Ramos (cell line): Measurements from ENCODE around the gene SLC5A9.
"Not testable (repeated sequence)": the region's sequence is repeated elsewhere in the genome, so short reads cannot be mapped to it uniquely, and the experiment has no call there.

Experiments
- in situ Hi-C: fragments of 300-500 bp; cut with MboI; formaldehyde crosslinking; loops from one replicate; pipeline ENCODE4 v1.14.3; 2022; ENCODE audit warnings: low sequenced_read_pairs; ENCODE audit not compliant: unreplicated experiment

Gene SLC5A9

DNA sequence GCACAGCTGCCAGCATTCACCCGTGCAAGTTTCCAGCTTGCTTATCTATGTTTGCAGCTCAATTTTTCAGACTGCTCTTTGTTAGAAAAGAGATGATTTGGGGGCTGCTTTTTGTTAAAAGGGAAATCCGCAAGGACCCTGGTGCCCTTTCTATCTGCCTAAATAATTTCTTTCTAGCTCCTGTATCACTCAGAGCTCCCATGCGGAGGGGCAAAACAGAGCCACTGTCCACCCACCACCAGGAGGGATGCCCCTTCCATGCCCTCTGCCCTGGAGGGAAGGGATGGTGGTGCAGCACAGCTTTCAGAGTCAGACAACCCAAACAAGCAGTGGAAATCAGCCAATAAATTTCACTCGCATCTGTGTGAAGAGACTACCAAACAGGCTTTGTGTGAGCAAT lies 13.9 kb upstream of the SLC5A9 start:
- in situ Hi-C loops: no loop called here

- in situ Hi-C loops: not testable (repeated sequence)
Measured at GRCh38 chr1:48213462-48213861, 9.1 kb upstream of the SLC5A9 start.

GRCh38 chr1:48214366-48214765 lies 8.2 kb upstream of the SLC5A9 start:
- in situ Hi-C loops: not testable (repeated sequence)

DNA sequence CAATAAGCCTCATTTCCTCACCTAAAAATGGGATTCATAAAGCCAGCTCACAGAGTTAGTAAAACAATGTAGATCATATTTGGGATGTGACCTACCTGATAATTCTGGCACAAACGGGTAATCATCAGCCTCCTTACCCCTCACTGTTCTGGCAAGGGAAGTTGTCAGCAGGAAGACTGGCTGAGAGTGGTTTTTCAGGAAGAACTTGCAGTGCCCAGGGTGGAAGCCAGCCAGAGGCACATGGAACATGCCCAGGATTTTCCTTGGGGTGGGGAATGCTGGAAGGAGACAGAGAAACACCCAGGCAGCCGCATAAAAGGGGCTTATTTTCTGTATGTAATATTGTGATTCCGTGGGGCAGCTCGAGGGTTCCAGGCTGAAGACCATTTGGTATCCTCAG lies 7.7 kb upstream of the SLC5A9 start:
- in situ Hi-C loops: no loop called here

DNA sequence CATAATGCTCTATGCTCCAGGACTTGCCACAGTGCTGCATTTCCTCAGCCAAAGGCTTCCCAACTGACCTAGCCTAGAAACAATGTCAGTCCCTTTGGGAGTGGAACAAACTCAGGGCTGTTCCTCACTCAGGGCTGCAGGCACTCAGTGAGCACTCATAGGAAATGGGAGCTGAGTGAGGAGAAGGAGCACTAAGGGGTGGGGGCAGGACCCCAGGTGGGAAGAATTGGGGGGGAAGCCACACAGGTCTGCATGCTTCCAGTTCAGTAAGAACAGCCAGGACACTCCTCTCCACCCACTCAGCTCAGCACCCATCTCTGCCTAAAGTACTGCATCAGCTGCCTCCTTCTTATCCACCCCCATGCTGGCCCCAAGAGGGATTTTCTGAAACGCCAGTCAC lies 7.3 kb upstream of the SLC5A9 start:
- in situ Hi-C loops: no loop called here

GRCh38 chr1:48215889-48216288 lies 6.6 kb upstream of the SLC5A9 start:
- in situ Hi-C loops: no loop called here

- in situ Hi-C loops: no loop called here
Measured at GRCh38 chr1:48216313-48216712, 6.2 kb upstream of the SLC5A9 start.

DNA sequence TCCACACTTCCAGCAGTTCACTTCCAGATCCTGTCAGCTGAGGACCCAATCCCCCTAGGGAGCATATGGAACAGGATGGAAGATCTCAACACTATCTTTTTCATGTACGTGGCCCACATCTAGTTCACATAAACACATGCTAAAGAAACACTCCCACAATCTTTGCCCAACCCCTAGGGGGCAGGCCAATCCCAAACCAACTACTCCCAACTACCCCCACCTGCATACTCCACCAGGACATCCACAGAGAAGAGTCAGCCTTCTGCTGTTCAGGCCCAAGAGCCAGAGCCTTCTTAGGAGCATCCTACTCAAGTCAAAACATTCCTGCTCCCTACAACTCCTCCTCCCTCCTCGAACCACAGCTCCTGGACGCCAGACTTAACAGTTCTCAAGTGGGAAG lies 5.6 kb upstream of the SLC5A9 start:
- in situ Hi-C loops: no loop called here

DNA sequence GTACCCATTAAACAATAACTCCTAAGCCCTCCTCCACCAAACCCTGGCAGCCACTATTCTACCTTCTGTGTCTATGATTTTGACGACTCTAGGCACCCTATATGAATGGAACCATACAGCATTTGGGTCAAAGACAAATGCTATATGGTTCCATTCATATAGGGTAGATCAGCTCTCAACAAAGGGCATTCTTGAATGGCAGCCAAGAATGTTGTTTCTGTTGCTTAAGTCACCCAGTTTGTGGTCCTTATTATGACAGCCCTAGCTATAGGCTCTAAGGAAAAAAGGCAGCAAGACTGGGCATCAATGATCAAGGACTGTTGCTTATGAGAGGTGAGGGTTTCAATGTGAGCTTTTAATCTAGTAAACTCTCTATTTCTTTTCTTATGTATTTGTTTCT lies 4.7 kb upstream of the SLC5A9 start:
- in situ Hi-C loops: no loop called here

DNA sequence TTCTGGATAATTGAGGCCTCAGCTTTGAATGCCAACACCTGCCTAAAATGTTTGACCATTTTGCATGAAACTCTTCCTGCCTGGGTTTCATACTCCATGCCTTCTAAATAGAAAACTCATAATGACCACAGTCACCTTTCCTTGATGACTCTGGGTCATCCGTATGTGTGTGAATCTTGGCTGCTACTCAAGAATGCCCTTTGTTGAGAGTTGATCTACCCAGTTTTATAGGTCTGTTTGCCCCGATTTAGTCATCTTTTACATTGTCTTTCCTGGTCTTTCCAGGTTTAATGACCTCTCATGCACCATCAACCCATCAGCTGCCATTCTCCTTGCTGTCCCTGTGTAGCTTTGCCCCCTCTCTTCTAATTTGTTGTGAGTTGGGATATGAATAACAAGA lies 2.7 kb upstream of the SLC5A9 start:
- in situ Hi-C loops: no loop called here

GRCh38 chr1:48221122-48221521 lies 1.4 kb upstream of the SLC5A9 start:
- in situ Hi-C loops: no loop called here

DNA sequence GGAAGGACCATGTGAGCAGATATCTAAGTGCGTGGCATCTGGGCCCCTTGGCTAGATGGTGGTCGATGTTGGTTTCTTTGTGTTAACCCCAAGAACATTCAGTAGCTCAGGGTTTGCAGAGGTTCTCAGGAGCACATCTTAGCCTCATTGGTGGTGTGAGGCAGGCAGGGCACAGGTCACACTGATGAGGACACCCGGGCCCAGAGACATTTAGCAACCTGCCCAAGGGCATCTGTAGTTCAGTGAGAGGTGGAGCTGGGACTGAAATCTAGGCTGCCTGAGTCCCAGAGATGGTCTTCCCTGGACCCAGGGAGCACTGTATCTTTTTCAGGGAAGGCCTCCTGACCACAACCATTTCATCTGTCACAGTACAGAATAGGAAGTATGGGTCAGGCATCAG lies 859 bp upstream of the SLC5A9 start:
- in situ Hi-C loops: no loop called here

DNA sequence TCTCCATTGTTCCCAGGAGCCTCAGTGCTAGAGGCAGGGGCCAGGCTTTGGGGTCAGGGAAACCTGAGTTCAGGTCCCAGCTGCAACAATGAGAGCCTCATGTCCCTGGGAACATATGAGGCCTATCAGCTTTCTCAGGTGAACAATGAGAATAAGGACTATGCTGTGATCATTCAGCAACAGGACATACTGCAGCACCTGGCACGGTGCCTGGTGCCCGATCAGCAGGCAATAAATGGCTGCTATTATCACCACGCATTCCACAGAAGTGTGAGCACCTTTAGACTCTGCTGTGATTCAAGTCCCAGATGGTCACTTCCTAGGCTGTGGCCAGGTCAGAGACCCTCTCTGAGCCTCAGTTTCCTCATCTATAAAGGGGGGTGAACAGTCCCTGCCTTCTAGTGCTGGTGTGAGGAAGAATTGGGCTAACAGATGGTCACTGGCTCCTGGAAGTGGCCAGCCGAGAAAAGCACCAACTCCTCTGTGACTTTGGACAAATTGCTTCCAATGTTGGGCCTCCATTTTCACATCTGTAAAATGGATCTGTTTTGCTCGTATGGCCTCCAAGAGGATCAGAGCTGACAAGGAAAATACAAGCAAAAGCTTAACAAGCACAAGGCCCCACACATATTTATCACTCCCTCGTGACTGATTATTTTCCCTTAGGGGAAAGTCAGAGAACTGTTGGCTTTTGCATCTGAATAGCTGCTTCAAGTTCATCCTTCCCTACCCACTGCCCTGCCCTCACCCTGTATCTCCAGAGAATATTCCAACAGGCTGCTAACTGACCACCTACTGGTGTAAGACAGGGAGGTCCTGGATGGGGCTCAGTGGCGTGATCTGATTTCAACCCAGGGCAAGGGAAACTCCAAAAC lies 1.1 kb downstream of the SLC5A9 start:
- in situ Hi-C loops: no loop called here

GRCh38 chr1:48224791-48225190 lies 2.3 kb downstream of the SLC5A9 start:
- in situ Hi-C loops: no loop called here

DNA sequence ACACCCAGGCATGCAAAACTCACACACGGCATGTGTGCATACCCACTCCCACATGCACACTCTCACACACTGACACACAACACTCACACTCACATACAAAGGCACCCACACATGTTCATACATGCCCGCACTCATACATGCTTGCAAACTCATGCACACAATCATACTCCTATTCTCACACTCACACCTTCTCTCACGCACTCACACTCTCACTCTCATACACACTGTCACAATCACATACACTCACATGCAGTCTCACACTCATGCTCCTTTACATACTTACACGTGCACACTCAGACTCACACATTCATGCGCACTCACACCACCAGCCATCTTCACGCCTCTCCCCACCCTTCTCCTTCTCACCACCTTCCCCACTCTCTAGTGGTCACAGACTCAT lies 3.1 kb downstream of the SLC5A9 start:
- in situ Hi-C loops: no loop called here

GRCh38 chr1:48227165-48228013 lies 4.9 kb downstream of the SLC5A9 start:
- in situ Hi-C loops: no loop called here

DNA sequence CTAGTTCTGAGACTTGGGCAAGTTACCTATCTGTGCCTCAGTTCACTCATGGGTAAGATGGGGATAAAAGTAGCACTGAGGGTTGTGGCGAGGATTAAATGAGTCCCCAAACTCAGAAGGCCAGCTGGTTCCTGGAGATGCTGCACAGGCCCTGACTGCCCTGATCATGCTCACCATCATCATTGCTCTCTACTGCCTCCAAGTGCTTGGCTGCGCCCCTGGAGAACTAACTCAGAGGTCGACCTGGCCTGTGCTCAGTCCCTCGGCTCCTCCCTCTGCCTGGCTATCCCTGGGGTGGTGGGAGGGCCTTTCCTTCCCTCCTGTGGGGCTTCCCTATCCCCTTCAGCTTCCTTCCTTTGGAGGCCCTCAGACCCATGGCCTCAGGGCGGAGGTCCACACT lies 5.6 kb downstream of the SLC5A9 start:
- in situ Hi-C loops: no loop called here

DNA sequence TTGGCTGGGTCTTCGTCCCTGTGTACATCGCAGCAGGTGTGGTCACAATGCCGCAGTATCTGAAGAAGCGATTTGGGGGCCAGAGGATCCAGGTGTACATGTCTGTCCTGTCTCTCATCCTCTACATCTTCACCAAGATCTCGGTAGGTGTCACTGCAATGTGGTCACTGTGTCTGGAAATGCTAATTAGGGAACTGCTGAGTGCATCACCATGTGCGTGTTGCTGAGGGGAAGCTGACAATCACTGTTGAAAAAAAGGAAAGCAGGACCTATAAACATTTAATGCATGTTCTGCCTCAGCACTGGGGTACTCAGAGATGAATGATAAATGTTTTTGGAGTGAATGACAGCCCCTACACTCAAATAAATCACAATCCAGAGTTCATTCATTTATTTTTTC lies 6.8 kb downstream of the SLC5A9 start:
- in situ Hi-C loops: no loop called here

DNA sequence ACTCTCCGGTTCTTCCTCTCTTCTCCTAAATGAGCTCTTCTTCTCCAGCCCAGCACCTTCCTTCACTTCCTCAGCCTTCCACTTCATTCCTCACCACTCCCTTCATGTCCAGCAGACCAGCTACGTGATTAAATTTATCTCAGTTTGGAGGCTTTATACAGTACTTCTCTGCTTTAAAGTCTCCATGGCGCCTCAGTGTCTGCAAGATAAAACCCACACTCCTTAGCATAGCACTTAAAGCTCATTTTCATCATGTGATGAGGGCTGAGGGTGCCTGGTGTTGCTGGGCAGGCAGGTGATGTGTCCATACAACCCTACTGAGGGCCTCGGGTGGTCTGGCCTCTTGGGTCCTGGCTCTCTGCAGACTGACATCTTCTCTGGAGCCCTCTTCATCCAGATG lies 7.7 kb downstream of the SLC5A9 start:
- in situ Hi-C loops: no loop called here

GRCh38 chr1:48232722-48233121 lies 10.2 kb downstream of the SLC5A9 start:
- in situ Hi-C loops: no loop called here

GRCh38 chr1:48233666-48234485 lies 11.4 kb downstream of the SLC5A9 start:
- in situ Hi-C loops: no loop called here
